ENCODE measurements around the gene EEF1A1. TPM values are rescaled to one million over a fixed set of nuclear protein-coding genes. Genes with fewer than 3 reads are reported as not detected.
"Not testable (repeated sequence)": the region's sequence is repeated elsewhere in the genome, so short reads cannot be mapped to it uniquely, and the experiment has no call there.

The EEF1A1 gene
- total and polyA plus RNA-seq, 2 of the 8 experiments (the other 6 are each of a cell fraction or from before 2014, with no cell fraction given): 13,823 to 13,927 TPM

GRCh38 chr6:73505705-73506104, 15.1 kb downstream of the EEF1A1 start:
- H3K79me1 ChIP-seq (ENCODE audit: low read depth, low read length): not testable (repeated sequence)

More at GRCh38 chr6:73505705-73506104, 15.1 kb downstream of the EEF1A1 start:
- H2BK20ac ChIP-seq (ENCODE audit: low read length); H3K9me3 ChIP-seq (ENCODE audit: insufficient read depth in 2 of 2, low read depth in 1 of 2, low read length in 1 of 2); H3K79me2 ChIP-seq (ENCODE audit: control insufficient read depth in 1 of 2, insufficient read depth in 2 of 2, low read length in 2 of 2); H3K27ac ChIP-seq (ENCODE audit: low read depth, low read length); H3K23me2 ChIP-seq (ENCODE audit: low read depth, low read length); H3K9ac ChIP-seq (replicated peaks in 1 of 4; ENCODE audit: extremely low read depth in 1 of 4, low read depth in 3 of 4, low read length in 3 of 4); H3K23ac ChIP-seq (ENCODE audit: insufficient read length); H3K56ac ChIP-seq (replicated peaks; ENCODE audit: insufficient read length, low read depth, low read length); FAIRE-seq; H2BK15ac ChIP-seq (ENCODE audit: low read length); H3K27me3 ChIP-seq (replicated peaks in 1 of 4; ENCODE audit: control insufficient read depth in 3 of 4, extremely low read depth in 1 of 4, insufficient read depth in 3 of 4, low read length in 3 of 4); H4K91ac ChIP-seq (replicated peaks; ENCODE audit: insufficient read length, low read length); H2BK5ac ChIP-seq (ENCODE audit: low read depth, low read length); H3K18ac ChIP-seq (ENCODE audit: extremely low read depth, low read length); H2AFZ ChIP-seq (ENCODE audit: low read length); H4K20me1 ChIP-seq (replicated peaks in 1 of 2; ENCODE audit: control insufficient read depth in 1 of 2, insufficient read depth in 2 of 2, low read length in 2 of 2); H3K4me3 ChIP-seq (ENCODE audit: extremely low read depth in 1 of 4, insufficient read depth in 2 of 4, low read depth in 3 of 4, low read length in 4 of 4); H4K8ac ChIP-seq (ENCODE audit: extremely low read depth, insufficient read depth, low read length); H4K5ac ChIP-seq (ENCODE audit: insufficient read length, low read depth, low read length); DNase-seq (ENCODE audit: low read depth in 1 of 2, low spot score in 2 of 2); H3K4ac ChIP-seq (replicated peaks; ENCODE audit: insufficient read length, low read depth, low read length); H2BK12ac ChIP-seq (ENCODE audit: low read depth, low read length); CTCF ChIA-PET (ENCODE audit: partially characterized antibody); H3K14ac ChIP-seq (ENCODE audit: insufficient read length); H2AK5ac ChIP-seq (ENCODE audit: low read depth, low read length); H2BK120ac ChIP-seq (replicated peaks; ENCODE audit: low read depth, low read length); H3K4me2 ChIP-seq (ENCODE audit: insufficient read depth in 1 of 2, low read depth in 2 of 2, low read length in 2 of 2); H3K4me1 ChIP-seq (replicated peaks in 1 of 4; ENCODE audit: control insufficient read depth in 3 of 4, insufficient read depth in 4 of 4, low read length in 3 of 4): not testable (repeated sequence)
- 86% methylated on average over 8 of the region's 8 CpGs; no CpG with 5 or more reads in 1 of the 2 experiments for WGBS, 2 experiments (ENCODE audit: extremely low coverage in 1 of 2, insufficient coverage in 1 of 2, insufficient read length in 1 of 2, insufficient replicate concordance in 2 of 2, low coverage in 1 of 2, low lambda C conversion rate in 2 of 2, missing lambda C conversion rate in 1 of 2)
- POLR2A ChIA-PET (ENCODE audit: partially characterized antibody): interaction anchor here (0.9 to 16.9 kb wide), 3 partner anchors 9 to 30 kb away, joined by 3 to 305 read pairs (median 3); partner anchors contain the start of gene EEF1A1
- peaks cover 0 to 14% (median 5%) of the 10 kb centered on the region in 4 experiments; a peak in 3 of 8 replicates for H3K36me3 ChIP-seq (ENCODE audit: control insufficient read depth in 2 of 4, insufficient read depth in 4 of 4, low read length in 3 of 4)
